ENCODE measurements around the gene SAG. TPM values are rescaled to one million over a fixed set of nuclear protein-coding genes. Genes with fewer than 3 reads are reported as not detected.

The SAG gene
- total RNA-seq, 1 experiment from 2014 or later: not detected

DNA sequence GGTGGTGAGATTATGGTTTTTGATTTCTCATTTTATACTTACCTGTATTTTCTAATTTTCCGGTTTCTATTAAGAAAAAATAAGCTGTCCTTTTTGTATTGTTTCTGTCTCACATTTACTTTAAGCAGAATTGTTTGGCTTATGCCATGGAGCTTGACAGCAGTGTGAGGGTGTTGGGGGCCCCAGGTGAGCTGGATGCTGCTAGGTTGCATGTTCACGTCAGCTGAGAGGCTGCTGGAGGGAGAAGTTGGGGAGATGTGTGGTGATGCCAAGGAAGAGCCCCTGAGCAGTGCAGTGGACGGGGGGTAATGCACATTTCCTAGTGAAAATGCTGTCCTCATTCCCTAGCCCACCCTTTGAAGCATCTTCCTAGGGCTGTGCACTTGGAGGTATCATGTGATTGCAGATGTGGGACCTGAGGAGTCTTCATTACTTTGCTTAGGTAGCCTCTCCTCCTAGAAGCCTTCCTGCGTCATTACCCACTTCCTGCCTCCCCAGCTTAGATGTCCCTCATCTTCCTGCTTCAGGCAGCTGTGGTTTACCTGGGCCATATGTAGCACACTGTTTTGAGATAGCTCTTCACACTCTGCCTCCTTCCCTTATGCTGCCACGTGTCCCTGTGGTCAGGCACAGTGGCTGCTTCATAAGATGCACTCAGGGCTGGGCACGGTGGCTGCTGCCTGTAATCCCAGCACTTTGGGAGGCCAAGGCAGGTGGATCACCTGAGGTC, 39.9 kb upstream of the SAG start:
- no peaks in the 10 kb centered on the region for H3K4me1 ChIP-seq (ENCODE audit: control insufficient read depth, insufficient read depth, low read length)
- no peak overlapping the region for H3K4me3 ChIP-seq (ENCODE audit: low read depth in 2 of 2, low read length in 2 of 2)
- DNase-seq (ENCODE audit: low read depth, low spot score): no peak
- TF ChIP-seq, protein P1, sequence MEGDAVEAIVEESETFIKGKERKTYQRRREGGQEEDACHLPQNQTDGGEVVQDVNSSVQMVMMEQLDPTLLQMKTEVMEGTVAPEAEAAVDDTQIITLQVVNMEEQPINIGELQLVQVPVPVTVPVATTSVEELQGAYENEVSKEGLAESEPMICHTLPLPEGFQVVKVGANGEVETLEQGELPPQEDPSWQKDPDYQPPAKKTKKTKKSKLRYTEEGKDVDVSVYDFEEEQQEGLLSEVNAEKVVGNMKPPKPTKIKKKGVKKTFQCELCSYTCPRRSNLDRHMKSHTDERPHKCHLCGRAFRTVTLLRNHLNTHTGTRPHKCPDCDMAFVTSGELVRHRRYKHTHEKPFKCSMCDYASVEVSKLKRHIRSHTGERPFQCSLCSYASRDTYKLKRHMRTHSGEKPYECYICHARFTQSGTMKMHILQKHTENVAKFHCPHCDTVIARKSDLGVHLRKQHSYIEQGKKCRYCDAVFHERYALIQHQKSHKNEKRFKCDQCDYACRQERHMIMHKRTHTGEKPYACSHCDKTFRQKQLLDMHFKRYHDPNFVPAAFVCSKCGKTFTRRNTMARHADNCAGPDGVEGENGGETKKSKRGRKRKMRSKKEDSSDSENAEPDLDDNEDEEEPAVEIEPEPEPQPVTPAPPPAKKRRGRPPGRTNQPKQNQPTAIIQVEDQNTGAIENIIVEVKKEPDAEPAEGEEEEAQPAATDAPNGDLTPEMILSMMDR (IDR thresholded peaks at IDR 0.05): no peak
- intact Hi-C loops (cut with micrococcal nuclease; ENCODE audit: unreplicated experiment) (no loop called here), in situ Hi-C loops (cut with HindIII; ENCODE audit: low pct_unique_long_range_greater_than_20kb, low sequenced_read_pairs) (no loop called here)
- CTCF ChIA-PET: no interaction called here
- ATAC-seq: peak; percentile 33; the same call in 1 of the 2 replicates
- no peak overlapping the region for H3K27ac ChIP-seq (ENCODE audit: low read length)
- no peaks in the 10 kb centered on the region for H3K27me3 ChIP-seq (ENCODE audit: control insufficient read depth, insufficient read depth, low read length)
- no peaks in the 10 kb centered on the region for H3K9me3 ChIP-seq (ENCODE audit: control insufficient read depth, insufficient read depth, low read depth, low read length)
- H3K36me3 ChIP-seq (ENCODE audit: control insufficient read depth, insufficient read depth, low read length): peaks cover 48% of the 10 kb centered on the region
- POLR2A ChIA-PET: no interaction called here
- BruUV-seq (replicated peaks): no TSS peak

DNA sequence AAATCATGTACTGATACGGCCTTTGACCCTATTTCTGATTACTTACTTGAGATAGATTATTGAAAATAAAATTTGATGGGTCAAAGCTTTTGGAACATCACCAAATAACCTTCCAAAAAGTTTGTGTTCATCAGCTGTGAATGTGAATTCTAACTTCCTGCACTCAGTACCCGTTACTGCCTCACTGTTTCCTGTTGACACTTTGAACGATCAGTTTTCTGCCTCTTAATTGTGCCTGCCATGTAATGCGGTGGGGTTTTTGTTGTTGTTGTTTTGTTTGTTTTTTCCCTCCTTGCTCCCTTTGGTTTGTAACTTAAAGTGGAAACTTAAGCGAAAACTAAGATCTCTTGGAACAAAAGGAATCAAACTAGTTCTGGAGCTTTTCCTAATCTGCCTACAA, 37.2 kb upstream of the SAG start:
- no peak for TF ChIP-seq TCF7L2 (IDR thresholded peaks at IDR 0.05; ENCODE audit: low read depth, low read length)
- TF ChIP-seq, protein P2, sequence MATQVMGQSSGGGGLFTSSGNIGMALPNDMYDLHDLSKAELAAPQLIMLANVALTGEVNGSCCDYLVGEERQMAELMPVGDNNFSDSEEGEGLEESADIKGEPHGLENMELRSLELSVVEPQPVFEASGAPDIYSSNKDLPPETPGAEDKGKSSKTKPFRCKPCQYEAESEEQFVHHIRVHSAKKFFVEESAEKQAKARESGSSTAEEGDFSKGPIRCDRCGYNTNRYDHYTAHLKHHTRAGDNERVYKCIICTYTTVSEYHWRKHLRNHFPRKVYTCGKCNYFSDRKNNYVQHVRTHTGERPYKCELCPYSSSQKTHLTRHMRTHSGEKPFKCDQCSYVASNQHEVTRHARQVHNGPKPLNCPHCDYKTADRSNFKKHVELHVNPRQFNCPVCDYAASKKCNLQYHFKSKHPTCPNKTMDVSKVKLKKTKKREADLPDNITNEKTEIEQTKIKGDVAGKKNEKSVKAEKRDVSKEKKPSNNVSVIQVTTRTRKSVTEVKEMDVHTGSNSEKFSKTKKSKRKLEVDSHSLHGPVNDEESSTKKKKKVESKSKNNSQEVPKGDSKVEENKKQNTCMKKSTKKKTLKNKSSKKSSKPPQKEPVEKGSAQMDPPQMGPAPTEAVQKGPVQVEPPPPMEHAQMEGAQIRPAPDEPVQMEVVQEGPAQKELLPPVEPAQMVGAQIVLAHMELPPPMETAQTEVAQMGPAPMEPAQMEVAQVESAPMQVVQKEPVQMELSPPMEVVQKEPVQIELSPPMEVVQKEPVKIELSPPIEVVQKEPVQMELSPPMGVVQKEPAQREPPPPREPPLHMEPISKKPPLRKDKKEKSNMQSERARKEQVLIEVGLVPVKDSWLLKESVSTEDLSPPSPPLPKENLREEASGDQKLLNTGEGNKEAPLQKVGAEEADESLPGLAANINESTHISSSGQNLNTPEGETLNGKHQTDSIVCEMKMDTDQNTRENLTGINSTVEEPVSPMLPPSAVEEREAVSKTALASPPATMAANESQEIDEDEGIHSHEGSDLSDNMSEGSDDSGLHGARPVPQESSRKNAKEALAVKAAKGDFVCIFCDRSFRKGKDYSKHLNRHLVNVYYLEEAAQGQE (IDR thresholded peaks at IDR 0.05; ENCODE audit: insufficient read depth in 1 of 2, low read depth in 2 of 2, low read length in 1 of 2): no peak
- TF ChIP-seq, protein P1 (IDR thresholded peaks at IDR 0.05): no peak
- TF ChIP-seq SIN3A (IDR thresholded peaks at IDR 0.05; ENCODE audit: borderline replicate concordance, insufficient read depth, low read depth, low read length): no peak
- TF ChIP-seq POLR2AphosphoS5 (IDR thresholded peaks at IDR 0.05; ENCODE audit: low read depth, low read length): no peak
- CTCF ChIA-PET: no interaction called here
- DNase-seq (ENCODE audit: low read depth, low spot score) (no peak), ATAC-seq (no peak)
- POLR2A ChIA-PET: no interaction called here
- in situ Hi-C loops (cut with HindIII; ENCODE audit: low pct_unique_long_range_greater_than_20kb, low sequenced_read_pairs) (no loop called here), intact Hi-C loops (cut with micrococcal nuclease; ENCODE audit: unreplicated experiment) (no loop called here)
- Histone ChIP-seq H3K4me1 (ENCODE audit: control insufficient read depth, insufficient read depth, low read length) (no peaks in the 10 kb centered on the region), H3K4me3 (ENCODE audit: low read depth in 2 of 2, low read length in 2 of 2) (no peak overlapping the region), H3K9me3 (ENCODE audit: control insufficient read depth, insufficient read depth, low read depth, low read length) (no peaks in the 10 kb centered on the region), H3K27ac (ENCODE audit: low read length) (no peak overlapping the region), H3K36me3 (ENCODE audit: control insufficient read depth, insufficient read depth, low read length) (peaks cover 60% of the 10 kb centered on the region), H3K27me3 (ENCODE audit: control insufficient read depth, insufficient read depth, low read length) (no peaks in the 10 kb centered on the region)
- no TSS peak for BruUV-seq (replicated peaks)

Data from Panc1 (cell line).